SK-N-SH treated with all-trans-retinoic acid at 6 μM for 48 hours (cell line): ENCODE results near the gene SLC2A5.
"Not testable (repeated sequence)": the region's sequence is repeated elsewhere in the genome, so short reads cannot be mapped to it uniquely, and the experiment has no call there.

Experiments used
- ATAC-seq: fragments of 200-7000 bp; cut with Tn5 transposase; 3 replicates; pipeline ENCODE4 v1.9.1; 2020; ENCODE audit warnings: mild to moderate bottlenecking, moderate library complexity
- ARNTL ChIP-seq: fragments of 450-650 bp; formaldehyde crosslinking; IDR thresholded peaks from 2 replicates; pipeline ENCODE4 v1.5.0; 2020; ENCODE audit warnings: low read depth, mild to moderate bottlenecking, moderate library complexity, borderline replicate concordance
- BACH2 ChIP-seq: fragments of 250-450 bp; sonication (Bioruptor Pico); IDR thresholded peaks from 2 replicates; pipeline ENCODE4 v1.9.0; 2021; ENCODE audit warnings: mild to moderate bottlenecking, borderline replicate concordance
- CSDC2 ChIP-seq: fragments of 250-450 bp; sonication (Bioruptor Pico); IDR thresholded peaks from 2 replicates; pipeline ENCODE4 v1.5.0; 2020; ENCODE audit warnings: mild to moderate bottlenecking, moderate library complexity
- ESRRG ChIP-seq: fragments of 250-450 bp; sonication (Bioruptor Pico); IDR thresholded peaks from 2 replicates; pipeline ENCODE4 v1.6.1; 2021; ENCODE audit warnings: mild to moderate bottlenecking
- GLIS3 ChIP-seq: fragments of 250-450 bp; sonication (Bioruptor Pico); IDR thresholded peaks from 2 replicates; pipeline ENCODE4 v1.5.0; 2020; ENCODE audit warnings: mild to moderate bottlenecking, moderate library complexity
- ISL1 ChIP-seq: fragments of 250-450 bp; sonication (Bioruptor Pico); IDR thresholded peaks from 2 replicates; pipeline ENCODE4 v2.1.2; 2022; ENCODE audit warnings: mild to moderate bottlenecking, moderate library complexity
- PPARA ChIP-seq: fragments of 250-450 bp; sonication (Bioruptor Pico); IDR thresholded peaks from 2 replicates; pipeline ENCODE4 v1.5.0; 2020; ENCODE audit warnings: mild to moderate bottlenecking, borderline replicate concordance
- RARB ChIP-seq: fragments of 250-450 bp; sonication (Bioruptor Pico); IDR thresholded peaks from 2 replicates; pipeline ENCODE4 v1.8.0; 2021; ENCODE audit warnings: mild to moderate bottlenecking, moderate library complexity
- SNAI2 ChIP-seq: fragments of 250-450 bp; sonication (Bioruptor Pico); IDR thresholded peaks from 2 replicates; pipeline ENCODE4 v1.5.0; 2020; ENCODE audit warnings: mild to moderate bottlenecking, moderate library complexity
- TCF4 ChIP-seq: fragments of 250-450 bp; sonication (Bioruptor Pico); IDR thresholded peaks from 2 replicates; pipeline ENCODE4 v1.8.0; 2021; ENCODE audit warnings: mild to moderate bottlenecking, moderate library complexity, borderline replicate concordance
- TOX ChIP-seq: fragments of 250-450 bp; sonication (Bioruptor Pico); IDR thresholded peaks from 2 replicates; pipeline ENCODE4 v1.8.0; 2021; ENCODE audit warnings: mild to moderate bottlenecking, moderate library complexity, borderline replicate concordance
- ZC3H10 ChIP-seq: fragments of 250-450 bp; sonication (Bioruptor Pico); IDR thresholded peaks from 2 replicates; pipeline ENCODE4 v1.5.1; 2021; ENCODE audit warnings: mild to moderate bottlenecking, moderate library complexity
- ZFP3 ChIP-seq: fragments of 250-450 bp; sonication (Bioruptor Pico); IDR thresholded peaks from 2 replicates; pipeline ENCODE4 v1.5.0; 2020; ENCODE audit warnings: mild to moderate bottlenecking, moderate library complexity
- ZFP30 ChIP-seq: fragments of 450-650 bp; formaldehyde crosslinking; IDR thresholded peaks from 2 replicates; pipeline ENCODE4 v1.5.0; 2022; ENCODE audit warnings: mild to moderate bottlenecking, moderate library complexity
- ZNF8 ChIP-seq: fragments of 450-650 bp; formaldehyde crosslinking; IDR thresholded peaks from 2 replicates; pipeline ENCODE4 v1.5.0; 2020; ENCODE audit warnings: mild to moderate bottlenecking, moderate library complexity
- TF ChIP-seq, protein P1 (sequence below): fragments of 250-450 bp; sonication (Bioruptor Pico); IDR thresholded peaks from 2 replicates; pipeline ENCODE4 v1.5.1; 2021; ENCODE audit warnings: mild to moderate bottlenecking, moderate library complexity
- TF ChIP-seq, protein P2 (sequence below): fragments of 250-450 bp; sonication (Bioruptor Pico); IDR thresholded peaks from 2 replicates; pipeline ENCODE4 v1.5.0; 2020; ENCODE audit warnings: mild to moderate bottlenecking, moderate library complexity
- TF ChIP-seq, protein P3 (sequence below): fragments of 250-450 bp; sonication (Bioruptor Pico); IDR thresholded peaks from 2 replicates; pipeline ENCODE4 v1.5.1; 2020; ENCODE audit warnings: low read depth, mild to moderate bottlenecking, moderate library complexity
- TF ChIP-seq, protein P4 (sequence below): fragments of 250-450 bp; sonication (Bioruptor Pico); IDR thresholded peaks from 2 replicates; pipeline ENCODE4 v1.8.0; 2020; ENCODE audit warnings: mild to moderate bottlenecking, moderate library complexity, borderline replicate concordance
- TF ChIP-seq, protein P5 (sequence below): fragments of 250-450 bp; sonication (Bioruptor Pico); IDR thresholded peaks from 2 replicates; pipeline ENCODE4 v1.8.0; 2021; ENCODE audit warnings: low read depth, mild to moderate bottlenecking, moderate library complexity, borderline replicate concordance

Gene SLC2A5

DNA sequence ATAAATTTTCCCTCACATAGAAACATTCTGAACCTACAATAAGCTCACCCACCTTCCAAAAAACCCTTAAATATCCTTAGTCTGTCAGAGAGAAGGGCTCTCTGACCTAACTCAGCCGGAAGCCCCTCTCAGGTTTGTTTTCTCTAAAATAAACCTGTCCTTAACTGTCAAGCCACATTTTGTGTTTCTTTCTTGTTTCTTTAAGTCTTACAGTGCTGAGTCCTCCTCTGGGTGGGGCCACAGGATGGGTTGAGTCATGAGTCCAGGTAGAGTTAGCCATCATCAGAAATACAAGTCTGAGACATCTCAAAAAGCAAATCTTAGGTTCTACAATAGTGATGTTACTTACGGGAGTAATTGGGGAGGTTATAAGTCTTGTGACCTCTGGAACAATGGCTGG is 26.4 kb upstream of the SLC2A5 start:
- ATAC-seq = no peak
- no peak for TF ChIP-seq TCF4 (CRISPR knock-in tag)
- TF ChIP-seq ZNF8 = no peak
- no peak for TF ChIP-seq GLIS3 (CRISPR knock-in tag)
- TF ChIP-seq, protein P1, sequence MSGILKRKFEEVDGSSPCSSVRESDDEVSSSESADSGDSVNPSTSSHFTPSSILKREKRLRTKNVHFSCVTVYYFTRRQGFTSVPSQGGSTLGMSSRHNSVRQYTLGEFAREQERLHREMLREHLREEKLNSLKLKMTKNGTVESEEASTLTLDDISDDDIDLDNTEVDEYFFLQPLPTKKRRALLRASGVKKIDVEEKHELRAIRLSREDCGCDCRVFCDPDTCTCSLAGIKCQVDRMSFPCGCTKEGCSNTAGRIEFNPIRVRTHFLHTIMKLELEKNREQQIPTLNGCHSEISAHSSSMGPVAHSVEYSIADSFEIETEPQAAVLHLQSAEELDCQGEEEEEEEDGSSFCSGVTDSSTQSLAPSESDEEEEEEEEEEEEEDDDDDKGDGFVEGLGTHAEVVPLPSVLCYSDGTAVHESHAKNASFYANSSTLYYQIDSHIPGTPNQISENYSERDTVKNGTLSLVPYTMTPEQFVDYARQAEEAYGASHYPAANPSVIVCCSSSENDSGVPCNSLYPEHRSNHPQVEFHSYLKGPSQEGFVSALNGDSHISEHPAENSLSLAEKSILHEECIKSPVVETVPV (CRISPR knock-in tag) = no peak
- TF ChIP-seq, protein P2, sequence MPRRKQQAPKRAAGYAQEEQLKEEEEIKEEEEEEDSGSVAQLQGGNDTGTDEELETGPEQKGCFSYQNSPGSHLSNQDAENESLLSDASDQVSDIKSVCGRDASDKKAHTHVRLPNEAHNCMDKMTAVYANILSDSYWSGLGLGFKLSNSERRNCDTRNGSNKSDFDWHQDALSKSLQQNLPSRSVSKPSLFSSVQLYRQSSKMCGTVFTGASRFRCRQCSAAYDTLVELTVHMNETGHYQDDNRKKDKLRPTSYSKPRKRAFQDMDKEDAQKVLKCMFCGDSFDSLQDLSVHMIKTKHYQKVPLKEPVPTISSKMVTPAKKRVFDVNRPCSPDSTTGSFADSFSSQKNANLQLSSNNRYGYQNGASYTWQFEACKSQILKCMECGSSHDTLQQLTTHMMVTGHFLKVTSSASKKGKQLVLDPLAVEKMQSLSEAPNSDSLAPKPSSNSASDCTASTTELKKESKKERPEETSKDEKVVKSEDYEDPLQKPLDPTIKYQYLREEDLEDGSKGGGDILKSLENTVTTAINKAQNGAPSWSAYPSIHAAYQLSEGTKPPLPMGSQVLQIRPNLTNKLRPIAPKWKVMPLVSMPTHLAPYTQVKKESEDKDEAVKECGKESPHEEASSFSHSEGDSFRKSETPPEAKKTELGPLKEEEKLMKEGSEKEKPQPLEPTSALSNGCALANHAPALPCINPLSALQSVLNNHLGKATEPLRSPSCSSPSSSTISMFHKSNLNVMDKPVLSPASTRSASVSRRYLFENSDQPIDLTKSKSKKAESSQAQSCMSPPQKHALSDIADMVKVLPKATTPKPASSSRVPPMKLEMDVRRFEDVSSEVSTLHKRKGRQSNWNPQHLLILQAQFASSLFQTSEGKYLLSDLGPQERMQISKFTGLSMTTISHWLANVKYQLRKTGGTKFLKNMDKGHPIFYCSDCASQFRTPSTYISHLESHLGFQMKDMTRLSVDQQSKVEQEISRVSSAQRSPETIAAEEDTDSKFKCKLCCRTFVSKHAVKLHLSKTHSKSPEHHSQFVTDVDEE (CRISPR knock-in tag) = no peak
- TF ChIP-seq SNAI2 (CRISPR knock-in tag) = no peak
- TF ChIP-seq PPARA (CRISPR knock-in tag) = no peak
- no peak for TF ChIP-seq ZFP30
- no peak for TF ChIP-seq ESRRG (CRISPR knock-in tag)
- TF ChIP-seq ISL1 = no peak
- TF ChIP-seq, protein P3, sequence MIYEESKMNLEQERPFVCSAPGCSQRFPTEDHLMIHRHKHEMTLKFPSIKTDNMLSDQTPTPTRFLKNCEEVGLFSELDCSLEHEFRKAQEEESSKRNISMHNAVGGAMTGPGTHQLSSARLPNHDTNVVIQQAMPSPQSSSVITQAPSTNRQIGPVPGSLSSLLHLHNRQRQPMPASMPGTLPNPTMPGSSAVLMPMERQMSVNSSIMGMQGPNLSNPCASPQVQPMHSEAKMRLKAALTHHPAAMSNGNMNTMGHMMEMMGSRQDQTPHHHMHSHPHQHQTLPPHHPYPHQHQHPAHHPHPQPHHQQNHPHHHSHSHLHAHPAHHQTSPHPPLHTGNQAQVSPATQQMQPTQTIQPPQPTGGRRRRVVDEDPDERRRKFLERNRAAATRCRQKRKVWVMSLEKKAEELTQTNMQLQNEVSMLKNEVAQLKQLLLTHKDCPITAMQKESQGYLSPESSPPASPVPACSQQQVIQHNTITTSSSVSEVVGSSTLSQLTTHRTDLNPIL (CRISPR knock-in tag) = no peak
- TF ChIP-seq, protein P4, sequence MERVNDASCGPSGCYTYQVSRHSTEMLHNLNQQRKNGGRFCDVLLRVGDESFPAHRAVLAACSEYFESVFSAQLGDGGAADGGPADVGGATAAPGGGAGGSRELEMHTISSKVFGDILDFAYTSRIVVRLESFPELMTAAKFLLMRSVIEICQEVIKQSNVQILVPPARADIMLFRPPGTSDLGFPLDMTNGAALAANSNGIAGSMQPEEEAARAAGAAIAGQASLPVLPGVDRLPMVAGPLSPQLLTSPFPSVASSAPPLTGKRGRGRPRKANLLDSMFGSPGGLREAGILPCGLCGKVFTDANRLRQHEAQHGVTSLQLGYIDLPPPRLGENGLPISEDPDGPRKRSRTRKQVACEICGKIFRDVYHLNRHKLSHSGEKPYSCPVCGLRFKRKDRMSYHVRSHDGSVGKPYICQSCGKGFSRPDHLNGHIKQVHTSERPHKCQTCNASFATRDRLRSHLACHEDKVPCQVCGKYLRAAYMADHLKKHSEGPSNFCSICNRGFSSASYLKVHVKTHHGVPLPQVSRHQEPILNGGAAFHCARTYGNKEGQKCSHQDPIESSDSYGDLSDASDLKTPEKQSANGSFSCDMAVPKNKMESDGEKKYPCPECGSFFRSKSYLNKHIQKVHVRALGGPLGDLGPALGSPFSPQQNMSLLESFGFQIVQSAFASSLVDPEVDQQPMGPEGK (CRISPR knock-in tag) = no peak
- TF ChIP-seq BACH2 (CRISPR knock-in tag) = no peak
- no peak for TF ChIP-seq RARB (CRISPR knock-in tag)
- TF ChIP-seq ZC3H10 (CRISPR knock-in tag) = no peak
- TF ChIP-seq ARNTL = no peak

DNA sequence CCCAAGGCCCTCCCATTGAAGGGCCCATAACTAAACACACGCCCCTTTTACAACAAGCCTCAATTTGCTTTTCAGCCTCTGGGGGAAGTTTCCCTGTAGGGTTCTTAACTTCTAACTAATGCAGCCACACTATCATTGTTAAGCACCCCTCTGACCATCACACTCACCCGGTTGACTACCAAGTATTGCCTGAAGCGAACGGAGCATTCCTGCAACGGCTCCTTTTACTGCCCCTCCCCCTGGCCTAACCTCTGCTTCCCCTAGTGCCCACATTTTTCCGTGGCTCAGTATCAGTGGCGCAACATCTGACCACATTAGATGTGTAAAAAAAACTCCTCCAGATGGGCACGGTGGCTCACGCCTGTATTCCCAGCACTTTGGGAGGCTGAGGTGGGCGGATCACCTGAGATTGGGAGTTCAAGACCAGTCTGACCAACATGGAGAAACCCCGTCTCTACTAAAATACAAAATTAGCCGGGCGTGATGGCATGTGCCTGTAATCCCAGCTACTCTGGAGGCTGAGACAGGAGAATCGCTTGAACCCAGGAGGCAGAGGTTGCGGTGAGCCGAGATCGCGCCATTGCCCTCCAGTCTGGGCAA is 24.7 kb upstream of the SLC2A5 start:
- ATAC-seq = not testable (repeated sequence)

DNA sequence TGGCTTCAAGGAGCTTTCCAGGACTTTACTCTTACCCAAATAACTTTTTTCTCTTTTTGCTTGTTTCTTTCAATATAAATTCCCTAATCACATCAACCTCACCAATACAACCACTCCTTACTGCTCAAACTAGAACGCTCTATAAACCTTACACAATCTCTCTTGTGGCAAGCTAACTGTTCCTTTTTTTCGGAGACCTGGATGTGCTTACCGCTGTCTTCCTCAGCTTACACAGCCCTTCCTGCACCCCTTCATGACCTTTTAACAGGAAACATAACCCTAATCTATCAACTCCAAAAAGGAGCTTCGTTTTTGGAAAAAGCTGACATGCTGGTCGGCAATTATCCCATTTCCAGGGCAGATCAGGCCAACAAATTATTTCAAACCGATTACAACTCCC is 24.1 kb upstream of the SLC2A5 start:
- no peak for TF ChIP-seq ZNF8
- no peak for TF ChIP-seq TOX (CRISPR knock-in tag)
- TF ChIP-seq, protein P5, sequence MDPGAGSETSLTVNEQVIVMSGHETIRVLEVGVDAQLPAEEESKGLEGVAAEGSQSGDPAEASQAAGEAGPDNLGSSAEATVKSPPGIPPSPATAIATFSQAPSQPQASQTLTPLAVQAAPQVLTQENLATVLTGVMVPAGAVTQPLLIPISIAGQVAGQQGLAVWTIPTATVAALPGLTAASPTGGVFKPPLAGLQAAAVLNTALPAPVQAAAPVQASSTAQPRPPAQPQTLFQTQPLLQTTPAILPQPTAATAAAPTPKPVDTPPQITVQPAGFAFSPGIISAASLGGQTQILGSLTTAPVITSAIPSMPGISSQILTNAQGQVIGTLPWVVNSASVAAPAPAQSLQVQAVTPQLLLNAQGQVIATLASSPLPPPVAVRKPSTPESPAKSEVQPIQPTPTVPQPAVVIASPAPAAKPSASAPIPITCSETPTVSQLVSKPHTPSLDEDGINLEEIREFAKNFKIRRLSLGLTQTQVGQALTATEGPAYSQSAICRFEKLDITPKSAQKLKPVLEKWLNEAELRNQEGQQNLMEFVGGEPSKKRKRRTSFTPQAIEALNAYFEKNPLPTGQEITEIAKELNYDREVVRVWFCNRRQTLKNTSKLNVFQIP = no peak
- no peak for TF ChIP-seq ZC3H10 (CRISPR knock-in tag)
- TF ChIP-seq ARNTL = no peak
- TF ChIP-seq, protein P3 (CRISPR knock-in tag) = no peak
- no peak for ATAC-seq

DNA sequence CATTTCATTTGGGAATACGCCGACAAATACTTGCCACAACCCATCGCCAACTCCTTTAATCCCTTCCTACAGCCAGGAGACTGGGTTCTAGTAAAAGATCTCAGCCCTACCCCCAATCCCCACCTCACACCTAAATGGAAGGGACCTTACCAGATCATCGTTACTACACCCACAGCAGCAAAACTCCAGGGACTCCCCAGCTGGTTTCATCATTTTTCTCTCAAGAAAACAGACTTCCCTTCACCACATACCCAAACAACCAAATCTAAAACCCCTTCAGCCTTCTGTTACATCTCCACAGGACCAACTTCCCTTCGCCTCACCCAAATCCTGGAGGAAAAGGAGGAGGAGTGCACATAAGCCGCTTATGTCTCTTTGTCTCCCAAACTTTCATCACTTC is 23.7 kb upstream of the SLC2A5 start:
- TF ChIP-seq, protein P1 (CRISPR knock-in tag) = no peak
- TF ChIP-seq ESRRG (CRISPR knock-in tag) = no peak
- no peak for TF ChIP-seq CSDC2 (CRISPR knock-in tag)
- no peak for TF ChIP-seq ZFP3 (CRISPR knock-in tag)
- no peak for ATAC-seq
